Transverse colon (tissue), 4 donors: ENCODE results near the gene PHF1. TPM values are rescaled to one million over a fixed set of nuclear protein-coding genes. Genes with fewer than 3 reads are reported as not detected.

Experiments
- DNase-seq: peaks from one replicate; pipeline ENCODE4 v3.0.0-alpha.2; 2019
- H3K27ac ChIP-seq, 4 donors: fragments of 200-600 bp; sonication (generic); 2 replicates each; pipeline ENCODE4 v1.5.1; 2016 to 2018; ENCODE audit warnings: inconsistent platforms in 4 of 4
- H3K27me3 ChIP-seq: fragments of 200-600 bp; sonication (generic); 2 replicates; pipeline ENCODE4 v1.5.1; 2017; ENCODE audit warnings: inconsistent platforms
- H3K36me3 ChIP-seq, 4 donors: fragments of 200-600 bp; sonication (generic); 2 replicates each; pipeline ENCODE4 v1.5.1; 2017 to 2019; ENCODE audit warnings: inconsistent platforms in 4 of 4
- H3K4me1 ChIP-seq, 4 donors: fragments of 200-600 bp; sonication (generic); 2 replicates each; pipeline ENCODE4 v1.5.1; 2017 to 2020; ENCODE audit warnings: inconsistent platforms in 4 of 4
- H3K4me3 ChIP-seq, 4 donors: fragments of 200-600 bp; sonication (generic); 1 replicate in 1 of 4; 2 replicates in 3 of 4; pipeline versions ENCODE4 v1.5.1 to v1.6.1; 2017 to 2019; ENCODE audit warnings: inconsistent platforms in 4 of 4
- H3K9me3 ChIP-seq, 2 donors: fragments of 200-600 bp; sonication (generic); 2 replicates each; pipeline ENCODE4 v1.5.1; 2017 to 2019; ENCODE audit warnings: inconsistent platforms in 2 of 2
- EP300 ChIP-seq: sonication (generic); formaldehyde crosslinking; IDR thresholded peaks from one replicate; pipeline ENCODE4 v1.6.1; 2017; ENCODE audit warnings: antibody characterized with exemption, low read depth
- POLR2A ChIP-seq: fragments of 450-650 bp; IDR thresholded peaks from one replicate; pipeline ENCODE4 v1.6.1; 2016; ENCODE audit warnings: antibody characterized with exemption, mild to moderate bottlenecking, moderate library complexity
- POLR2AphosphoS5 ChIP-seq, 3 donors: sonication (generic); formaldehyde crosslinking; IDR thresholded peaks; one replicate each; pipeline ENCODE4 v1.6.1; 2016; ENCODE audit warnings: antibody characterized with exemption in 3 of 3
- WGBS, 2 donors: methylation state at CpG; one replicate each; pipeline ENCODE4 v1.1.5; 2018; ENCODE audit warnings: low coverage in 1 of 2; 5-methylcytosine and 5-hydroxymethylcytosine counted together
- in situ Hi-C, 4 donors: fragments of 200-750 bp; cut with MboI; loops; one replicate each; pipeline versions ENCODE4 v1.15.0 to v1.15.1; 2017; ENCODE audit warnings: low sequenced_read_pairs in 3 of 4, low pct_ligation_motif_present in 1 of 4, low pct_unique_long_range_greater_than_20kb in 1 of 4
- intact Hi-C: fragments of 100-400 bp; cut with DNase I; formaldehyde crosslinking; loops from one replicate; pipeline ENCODE4 v1.15.1; 2023; ENCODE audit warnings: low total_unique reads
- small RNA-seq, 4 donors: library from RNA; depleted of rRNA; stranded (forward); fragments of <200 nt; gene quantifications; one replicate each; pipeline ENCODE3, GENCODE V24; 2016
- total RNA-seq, 4 donors: library from RNA; depleted of rRNA; stranded (reverse); fragments of >200 nt; gene quantifications; one replicate each; pipeline ENCODE4 v1.1.0, GENCODE V29; 2016
- TF ChIP-seq, protein P1 (sequence below), 5 experiments: fragments of 200-600 bp in 3 of 5; fragments of 450-650 bp in 2 of 5; sonication (generic) in 3 of 5; IDR thresholded peaks; 1 replicate in 2 of 5; 2 replicates in 3 of 5; pipeline ENCODE4 v1.5.1; 2016 to 2017; ENCODE audit warnings: antibody characterized with exemption in 5 of 5, inconsistent platforms in 3 of 5, mild to moderate bottlenecking in 2 of 5, moderate library complexity in 1 of 5

Gene PHF1
- total RNA-seq, 4 donors from 2014 or later = 47.8 to 110 (median 48.4) TPM

DNA sequence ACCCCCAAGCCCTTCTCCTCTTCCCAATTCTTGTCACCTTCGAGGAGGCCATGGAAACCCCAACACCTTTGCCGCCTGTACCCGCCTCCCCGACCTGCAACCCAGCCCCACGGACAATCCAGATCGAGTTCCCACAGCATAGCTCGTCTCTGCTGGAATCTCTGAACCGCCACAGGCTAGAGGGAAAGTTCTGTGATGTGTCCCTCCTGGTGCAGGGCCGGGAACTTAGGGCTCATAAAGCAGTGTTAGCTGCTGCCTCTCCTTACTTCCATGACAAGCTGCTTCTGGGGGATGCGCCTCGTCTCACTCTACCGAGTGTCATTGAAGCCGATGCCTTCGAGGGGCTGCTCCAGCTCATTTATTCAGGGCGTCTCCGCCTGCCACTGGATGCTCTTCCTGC is 44.2 kb downstream of the PHF1 start:
- no peak for DNase-seq
- intact Hi-C loops (no loop called here), in situ Hi-C loops (no loop called here)
- Histone ChIP-seq H3K27me3 (no peaks in the 10 kb centered on the region), H3K27ac (peak overlapping the region; percentile 81 to 92 (median 82)), H3K36me3 (no peaks in the 10 kb centered on the region), H3K9me3 (no peaks in the 10 kb centered on the region), H3K4me1 (peaks cover 6 to 20% (median 17%) of the 10 kb centered on the region in 4 donors), H3K4me3 (peak overlapping the region; percentile 66 to 81 (median 67))
- WGBS, 2 donors = 57% methylated on average over 16 of the region's 16 CpGs; no CpG with 5 or more reads in 1 of the 2 donors
- TF ChIP-seq, protein P1, sequence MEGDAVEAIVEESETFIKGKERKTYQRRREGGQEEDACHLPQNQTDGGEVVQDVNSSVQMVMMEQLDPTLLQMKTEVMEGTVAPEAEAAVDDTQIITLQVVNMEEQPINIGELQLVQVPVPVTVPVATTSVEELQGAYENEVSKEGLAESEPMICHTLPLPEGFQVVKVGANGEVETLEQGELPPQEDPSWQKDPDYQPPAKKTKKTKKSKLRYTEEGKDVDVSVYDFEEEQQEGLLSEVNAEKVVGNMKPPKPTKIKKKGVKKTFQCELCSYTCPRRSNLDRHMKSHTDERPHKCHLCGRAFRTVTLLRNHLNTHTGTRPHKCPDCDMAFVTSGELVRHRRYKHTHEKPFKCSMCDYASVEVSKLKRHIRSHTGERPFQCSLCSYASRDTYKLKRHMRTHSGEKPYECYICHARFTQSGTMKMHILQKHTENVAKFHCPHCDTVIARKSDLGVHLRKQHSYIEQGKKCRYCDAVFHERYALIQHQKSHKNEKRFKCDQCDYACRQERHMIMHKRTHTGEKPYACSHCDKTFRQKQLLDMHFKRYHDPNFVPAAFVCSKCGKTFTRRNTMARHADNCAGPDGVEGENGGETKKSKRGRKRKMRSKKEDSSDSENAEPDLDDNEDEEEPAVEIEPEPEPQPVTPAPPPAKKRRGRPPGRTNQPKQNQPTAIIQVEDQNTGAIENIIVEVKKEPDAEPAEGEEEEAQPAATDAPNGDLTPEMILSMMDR (IDR thresholded peaks at IDR 0.05) = no peak
- TF ChIP-seq POLR2A (no peak), POLR2AphosphoS5 (IDR thresholded peaks at IDR 0.05) (no peak), EP300 (no peak)

DNA sequence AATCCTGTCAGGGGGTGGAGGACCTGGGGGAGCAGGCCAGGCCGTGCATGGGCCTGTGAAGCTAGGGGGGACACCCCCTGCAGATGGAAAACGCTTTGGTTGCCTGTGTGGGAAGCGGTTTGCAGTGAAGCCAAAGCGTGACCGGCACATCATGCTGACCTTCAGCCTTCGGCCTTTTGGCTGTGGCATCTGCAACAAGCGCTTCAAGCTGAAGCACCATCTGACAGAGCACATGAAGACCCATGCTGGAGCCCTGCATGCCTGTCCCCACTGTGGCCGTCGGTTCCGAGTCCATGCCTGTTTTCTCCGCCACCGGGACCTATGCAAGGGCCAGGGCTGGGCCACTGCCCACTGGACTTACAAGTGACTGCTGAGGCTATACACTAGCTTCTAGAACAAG is 45.3 kb downstream of the PHF1 start:
- intact Hi-C loops (no loop called here), in situ Hi-C loops (no loop called here)
- no peak overlapping the region for H3K4me3 ChIP-seq
- WGBS, 2 donors = 92% methylated on average over 12 of the region's 12 CpGs; no CpG with 5 or more reads in 1 of the 2 donors
- no peaks in the 10 kb centered on the region for H3K27me3 ChIP-seq
- no peak for DNase-seq
- H3K9me3 ChIP-seq = no peaks in the 10 kb centered on the region
- H3K36me3 ChIP-seq = no peaks in the 10 kb centered on the region
- no peak overlapping the region for H3K27ac ChIP-seq
- peaks cover 6 to 20% (median 17%) of the 10 kb centered on the region in 4 donors for H3K4me1 ChIP-seq
- TF ChIP-seq POLR2AphosphoS5 (IDR thresholded peaks at IDR 0.05) = no peak
- no peak for TF ChIP-seq EP300
- TF ChIP-seq, protein P1 (IDR thresholded peaks at IDR 0.05) = no peak
- TF ChIP-seq POLR2A = no peak

DNA sequence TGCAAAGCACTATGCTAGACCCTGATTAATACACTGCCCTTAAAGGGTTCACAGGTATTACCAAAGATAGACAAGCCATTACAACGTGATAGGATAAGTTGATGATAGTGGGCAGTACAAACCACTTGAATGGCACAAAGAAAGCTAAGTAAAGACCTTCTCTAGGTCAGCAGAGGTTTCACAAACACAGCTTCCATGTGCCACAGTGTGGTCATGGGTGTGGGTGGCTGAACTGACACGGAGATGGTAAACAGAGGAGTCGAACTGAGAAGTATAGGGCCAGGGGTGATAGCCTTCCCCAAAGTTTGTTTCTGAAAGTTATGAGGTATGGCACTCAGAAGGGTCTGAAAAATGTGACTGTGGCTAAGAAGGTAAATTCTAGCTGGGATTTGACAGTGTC is 47.9 kb downstream of the PHF1 start:
- Histone ChIP-seq H3K9me3 (no peaks in the 10 kb centered on the region), H3K4me3 (no peak overlapping the region), H3K27ac (no peak overlapping the region), H3K27me3 (no peaks in the 10 kb centered on the region), H3K36me3 (no peaks in the 10 kb centered on the region), H3K4me1 (peaks cover under 1 to 11% (median 9%) of the 10 kb centered on the region in 4 donors)
- intact Hi-C loops (no loop called here), in situ Hi-C loops (no loop called here)
- no peak for DNase-seq
- 66 to 79% methylated on average over 2 to 3 of the region's 3 CpGs for WGBS, 2 donors
- TF ChIP-seq POLR2A (no peak), EP300 (no peak), POLR2AphosphoS5 (IDR thresholded peaks at IDR 0.05) (no peak)
- TF ChIP-seq, protein P1 (IDR thresholded peaks at IDR 0.05) = no peak

DNA sequence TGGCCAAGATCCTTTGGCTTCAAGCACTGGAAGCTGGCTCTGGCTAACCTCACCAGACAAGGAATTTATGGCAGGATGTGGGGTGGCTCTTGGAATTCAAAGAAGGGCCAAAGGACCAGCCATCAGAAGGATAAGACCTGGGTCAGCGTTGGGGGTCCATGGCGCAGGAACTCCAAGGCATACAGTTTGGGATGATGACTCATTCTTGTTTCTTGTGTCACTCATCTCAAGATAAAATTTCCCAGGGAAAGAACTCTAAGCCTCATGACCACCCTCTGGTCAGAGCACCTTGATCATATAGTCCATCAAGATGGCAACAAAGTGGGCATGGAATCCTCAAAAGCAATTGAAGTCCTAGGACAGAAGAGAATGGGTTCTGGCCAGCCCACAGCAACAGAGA is 48.4 kb downstream of the PHF1 start:
- no peak overlapping the region for H3K4me3 ChIP-seq
- in situ Hi-C loops (no loop called here), intact Hi-C loops (no loop called here)
- H3K4me1 ChIP-seq = peaks cover 0 to 10% (median 8%) of the 10 kb centered on the region in 4 donors
- H3K27me3 ChIP-seq = no peaks in the 10 kb centered on the region
- no peaks in the 10 kb centered on the region for H3K36me3 ChIP-seq
- H3K9me3 ChIP-seq = no peaks in the 10 kb centered on the region
- WGBS, 2 donors = 85 to 92% methylated on average over 2 of the region's 2 CpGs
- TF ChIP-seq EP300 = no peak
- no peak for DNase-seq
- no peak overlapping the region for H3K27ac ChIP-seq

Small RNA genes within 50 kb of the gene (small RNA-seq; reads per million reads assigned to genes)
- 0 reads per million in 4 donors for gene RPL35AP4
- gene ZBTB9 = 0 reads per million in 4 donors

Other genes with a start within 250 kb of the PHF1 start
- gene COL11A2, start 218.5 kb upstream of the PHF1 start, total RNA-seq = under 1 TPM in 3 of 4 donors, not detected in 1; 0.14 to 0.79 (median 0.75) TPM
- gene RXRB, start 210.3 kb upstream of the PHF1 start, total RNA-seq = 10 to 100 TPM; 26.9 to 31.9 (median 29.4) TPM
- 10 to 100 TPM; 38.2 to 99.9 (median 60.5) TPM for gene SLC39A7, start 210.1 kb upstream of the PHF1 start, total RNA-seq
- gene HSD17B8, start 206.4 kb upstream of the PHF1 start, total RNA-seq = 10 to 100 TPM; 34.3 to 65.7 (median 43.1) TPM
- gene RING1, start 202.5 kb upstream of the PHF1 start, total RNA-seq = 10 to 100 TPM; 10.8 to 29.9 (median 19.9) TPM
- 10 to 100 TPM; 52.4 to 93.3 (median 63.4) TPM for gene VPS52, start 139.1 kb upstream of the PHF1 start, total RNA-seq
- gene RPS18, start 138.9 kb upstream of the PHF1 start, total RNA-seq = 1,000 to 10,000 TPM in 2 of 4 donors, 100 to 1,000 TPM in 2; 773 to 2,238 (median 1,359) TPM
- 10 to 100 TPM; 39.4 to 49.0 (median 41.8) TPM for gene B3GALT4, start 133.9 kb upstream of the PHF1 start, total RNA-seq
- 10 to 100 TPM; 25.0 to 87.2 (median 55.8) TPM for gene WDR46, start 121.8 kb upstream of the PHF1 start, total RNA-seq
- gene PFDN6, start 121.4 kb upstream of the PHF1 start, total RNA-seq = 10 to 100 TPM in 3 of 4 donors, not detected in 1; 23.6 to 39.8 (median 28.1) TPM
- gene RGL2, start 112.1 kb upstream of the PHF1 start, total RNA-seq = 10 to 100 TPM; 21.3 to 70.3 (median 25.8) TPM
- gene TAPBP, start 96.9 kb upstream of the PHF1 start, total RNA-seq = 100 to 1,000 TPM; 175 to 423 (median 217) TPM
- gene ZBTB22, start 93.3 kb upstream of the PHF1 start, total RNA-seq = 10 to 100 TPM; 10.1 to 31.8 (median 17.2) TPM
- 100 to 1,000 TPM in 1 of 4 donors, 10 to 100 TPM in 3; 40.7 to 302 (median 52.6) TPM for gene DAXX, start 88.1 kb upstream of the PHF1 start, total RNA-seq
- 10 to 100 TPM in 1 of 4 donors, 1 to 10 TPM in 3; 2.6 to 51.5 (median 5.8) TPM for gene KIFC1, start 19.2 kb upstream of the PHF1 start, total RNA-seq
- 100 to 1,000 TPM in 2 of 4 donors, 10 to 100 TPM in 2; 18.9 to 134 (median 91.3) TPM for gene CUTA, start 7.1 kb downstream of the PHF1 start, total RNA-seq
- gene SYNGAP1, start 9.1 kb downstream of the PHF1 start, total RNA-seq = 10 to 100 TPM in 2 of 4 donors, 1 to 10 TPM in 2; 4.9 to 37.2 (median 11.1) TPM
- gene ZBTB9, start 43.6 kb downstream of the PHF1 start, total RNA-seq = 1 to 10 TPM in 2 of 4 donors, not detected in 2; 2.2 to 3.2 TPM
- 100 to 1,000 TPM in 1 of 4 donors, 10 to 100 TPM in 3; 52.2 to 134 (median 59.5) TPM for gene BAK1, start 169.3 kb downstream of the PHF1 start, total RNA-seq
- 100 to 1,000 TPM; 105 to 262 (median 124) TPM for gene ITPR3, start 210.3 kb downstream of the PHF1 start, total RNA-seq